NT2/D1 (cell line): ENCODE data around the gene CYP4F11.

Source experiments
- SUZ12 ChIP-seq: IDR thresholded peaks from 2 replicates; pipeline ENCODE4 v1.6.1; 2011; ENCODE audit not compliant: insufficient read length, insufficient read depth; ENCODE audit errors: extremely low read depth
- YY1 ChIP-seq: IDR thresholded peaks from 2 replicates; pipeline ENCODE4 v1.6.1; 2011; ENCODE audit not compliant: insufficient read length, insufficient read depth
- ZNF274 ChIP-seq: IDR thresholded peaks from 2 replicates; pipeline ENCODE4 v1.6.1; 2011; ENCODE audit warnings: mild to moderate bottlenecking, low read depth, low read length

- TF ChIP-seq YY1 (no peak), SUZ12 (no peak), ZNF274 (no peak)
These were observed 11.0 kb upstream of the CYP4F11 start for GRCh38 chr19:15945301-15945700.
